ENCODE data around the gene PRR18.

- TF ChIP-seq CTCF (conservative IDR thresholded peaks at IDR 0.05 in 1 of 2, IDR thresholded peaks at IDR 0.05 in 1 of 2; ENCODE audit: extremely low read depth in 1 of 2, insufficient read depth in 1 of 2, low read depth in 1 of 2, low read length in 2 of 2) (no peak), EZH2 (IDR thresholded peaks at IDR 0.05; ENCODE audit: borderline replicate concordance, low read length) (no peak)
These were observed 23.0 kb downstream of the PRR18 start for GRCh38 chr6:166285233-166285632.
